HG02763 (cell line): Measurements from ENCODE around the gene NUFIP2.
"Not testable (repeated sequence)": the region's sequence is repeated elsewhere in the genome, so short reads cannot be mapped to it uniquely, and the experiment has no call there.

ENCODE experiments used
- ATAC-seq: cut with Tn5 transposase; IDR thresholded peaks from one replicate; pipeline ENCODE4 v1.9.1; 2021; ENCODE audit warnings: mild to moderate bottlenecking, moderate library complexity; ENCODE audit not compliant: unreplicated experiment

NUFIP2 gene

DNA sequence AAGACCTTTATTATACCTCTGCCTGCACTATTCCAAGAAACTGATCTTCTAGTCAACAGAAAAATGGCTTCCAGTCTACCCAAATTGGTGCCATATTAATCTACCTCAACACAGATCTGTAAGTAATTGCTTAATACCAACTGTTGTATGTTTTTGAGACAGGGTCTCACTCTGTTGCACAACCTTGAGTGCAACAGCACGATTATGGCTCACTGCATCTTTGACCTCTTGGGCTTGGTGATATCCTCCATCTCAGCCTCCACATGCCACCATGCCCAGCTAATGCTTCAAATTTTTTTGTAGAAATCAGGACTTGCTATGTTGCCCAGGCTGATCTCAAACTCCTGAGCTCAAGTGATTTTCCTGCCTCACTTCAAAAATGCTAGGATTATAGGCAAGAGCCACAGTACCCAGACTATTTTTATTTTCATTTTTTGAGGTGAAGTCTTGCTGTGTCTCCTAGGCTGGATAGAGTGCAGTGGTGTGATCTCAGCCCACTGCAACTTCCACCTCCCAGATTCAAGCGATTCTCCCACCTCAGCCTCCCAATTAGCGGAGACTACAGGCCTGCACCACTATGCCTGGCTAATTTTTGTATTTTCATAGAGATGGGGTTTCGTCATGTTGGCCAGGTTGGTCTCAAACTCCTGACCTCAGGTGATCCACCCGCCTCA is 14.4 kb downstream of the NUFIP2 start:
- no peak for ATAC-seq

GRCh38 chr17:29278692-29279091 is 15.3 kb downstream of the NUFIP2 start:
- no peak for ATAC-seq

- ATAC-seq = no peak
These were observed 20.0 kb downstream of the NUFIP2 start for GRCh38 chr17:29273924-29274323.

DNA sequence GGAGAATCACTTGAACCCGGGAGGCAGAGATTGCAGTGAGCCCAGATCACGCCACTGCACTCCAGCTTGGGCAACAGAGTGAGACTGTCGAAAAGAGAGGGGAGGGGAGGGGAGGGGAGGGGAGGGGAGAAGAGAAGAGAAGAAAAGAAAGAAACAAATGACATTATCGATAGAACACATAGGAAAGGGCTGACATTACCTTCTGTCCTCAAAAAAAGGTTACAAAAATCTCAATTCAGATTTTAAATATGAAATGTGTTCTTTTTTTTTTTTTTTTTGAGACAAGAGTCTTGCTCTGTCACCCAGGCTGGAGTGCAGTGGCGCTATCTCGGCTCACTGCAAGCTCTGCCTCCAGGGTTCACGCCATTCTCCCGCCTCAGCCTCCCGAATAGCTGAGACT is 22.0 kb downstream of the NUFIP2 start:
- ATAC-seq = not testable (repeated sequence)

GRCh38 chr17:29263916-29264315 is 30.0 kb downstream of the NUFIP2 start:
- no peak for ATAC-seq

GRCh38 chr17:29257756-29258155 is 36.2 kb downstream of the NUFIP2 start:
- ATAC-seq = no peak

GRCh38 chr17:29256735-29257466 is 37.0 kb downstream of the NUFIP2 start:
- ATAC-seq = no peak

GRCh38 chr17:29255926-29256522 is 37.9 kb downstream of the NUFIP2 start:
- no peak for ATAC-seq

- ATAC-seq = no peak
These were observed 40.9 kb downstream of the NUFIP2 start for GRCh38 chr17:29253037-29253436.

- no peak for ATAC-seq
These were observed 41.7 kb downstream of the NUFIP2 start for GRCh38 chr17:29252101-29252791.

DNA sequence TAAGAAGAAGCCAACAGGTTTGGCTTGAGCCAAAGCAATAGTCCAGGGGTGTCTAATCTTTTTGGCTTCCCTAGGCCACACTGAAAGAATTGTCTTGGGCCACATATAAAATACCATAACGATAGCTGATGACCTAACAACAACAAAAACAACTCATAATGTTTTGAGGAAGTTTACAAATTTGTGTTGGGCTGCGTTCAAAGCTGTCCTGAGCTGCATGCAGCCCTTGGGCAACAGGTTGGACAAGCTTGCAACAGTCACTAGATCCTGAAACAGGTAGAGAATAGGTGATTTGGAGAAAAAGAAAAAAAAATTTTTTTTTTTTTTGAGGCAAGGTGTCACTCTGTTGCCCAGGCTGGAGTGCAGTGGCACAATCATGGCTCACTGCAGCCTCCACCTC is 42.8 kb downstream of the NUFIP2 start:
- no peak for ATAC-seq

DNA sequence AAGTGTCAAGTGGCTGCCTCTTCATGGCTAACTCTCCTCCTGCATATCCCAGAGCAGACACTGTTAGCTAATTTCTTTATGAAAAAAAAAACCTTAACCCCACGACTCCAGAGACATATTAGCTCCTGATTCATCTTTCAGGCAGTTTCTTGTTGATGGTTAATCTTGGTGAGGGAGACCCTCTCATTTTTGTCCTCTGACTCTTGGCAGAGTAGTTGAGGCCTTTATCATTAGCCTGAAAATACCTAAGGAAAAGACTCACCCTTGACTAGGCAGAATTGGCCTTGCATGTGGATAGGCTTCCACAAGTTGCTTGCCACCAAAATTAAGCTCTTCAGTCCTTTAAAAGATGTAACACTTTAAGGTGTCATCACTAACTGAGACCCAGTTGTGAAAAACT is 43.3 kb downstream of the NUFIP2 start:
- ATAC-seq = no peak

DNA sequence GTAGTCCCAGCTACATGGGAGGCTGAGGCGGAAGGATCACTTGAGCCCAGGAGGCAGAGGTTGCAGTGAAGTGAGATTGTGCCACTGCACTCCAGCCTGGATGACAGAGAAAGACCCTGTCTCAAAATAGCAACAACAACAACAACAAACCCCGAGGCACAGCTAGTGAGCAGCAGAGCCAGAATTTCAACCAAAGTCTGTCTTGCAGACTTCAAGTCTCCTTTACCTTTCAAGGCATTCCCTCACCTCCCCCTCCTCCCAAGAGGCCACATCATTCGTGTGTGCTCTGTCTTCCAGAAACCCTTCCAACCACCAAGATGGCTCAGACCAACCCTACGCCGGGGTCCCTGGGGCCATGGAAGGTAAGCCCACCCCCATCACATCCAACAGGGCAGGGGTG is 45.1 kb downstream of the NUFIP2 start:
- ATAC-seq = no peak

DNA sequence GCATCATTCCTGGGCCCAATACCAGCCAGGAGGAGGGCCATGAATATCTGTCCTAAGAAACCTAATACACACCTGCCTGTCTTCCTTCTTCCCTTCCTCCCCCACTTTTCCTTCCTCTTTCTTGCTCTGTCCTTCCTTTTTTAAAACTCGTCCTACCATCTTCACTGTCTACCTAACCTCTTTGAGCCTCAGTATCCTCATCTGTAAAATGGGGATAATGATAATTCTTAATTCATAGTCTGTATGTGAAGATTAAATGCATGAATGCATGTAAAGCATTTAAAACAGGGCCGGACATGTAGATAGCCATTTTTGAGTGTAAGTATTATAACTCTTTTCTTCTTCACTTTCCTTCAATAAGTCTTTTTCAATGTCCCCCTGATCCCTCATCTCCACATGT is 46.7 kb downstream of the NUFIP2 start:
- ATAC-seq = no peak

GRCh38 chr17:29246628-29247027 is 47.3 kb downstream of the NUFIP2 start, which contains the start of gene CRYBA1:
Gene CRYBA1 (plus strand): TSS chr17:29246859. CDS start chr17:29246864, 5 bp downstream.
- no peak for ATAC-seq

DNA sequence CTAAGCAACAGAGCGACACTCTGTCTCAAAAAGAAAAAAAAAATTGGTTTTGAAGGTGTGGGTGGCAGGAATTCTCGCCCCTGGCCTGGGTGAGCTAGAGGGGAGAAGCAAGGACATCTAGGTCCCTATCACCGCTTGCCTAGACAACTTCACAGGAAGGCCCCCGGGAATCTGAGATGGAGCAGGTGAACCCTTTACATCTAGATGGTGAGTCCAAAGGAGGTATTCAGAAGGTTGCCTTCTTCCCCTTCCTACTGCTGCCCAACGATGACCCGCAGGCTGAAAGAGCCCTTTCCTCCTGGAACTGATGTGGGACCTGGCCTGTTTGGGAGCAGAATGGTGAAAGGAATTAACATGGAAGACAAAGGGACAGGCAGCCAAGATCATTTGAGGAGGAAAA is 48.5 kb downstream of the NUFIP2 start:
- no peak for ATAC-seq

- ATAC-seq = no peak
These were observed 50.2 kb downstream of the NUFIP2 start for GRCh38 chr17:29243792-29244191.

- ATAC-seq = no peak
These were observed 51.2 kb downstream of the NUFIP2 start for GRCh38 chr17:29242790-29243189.

GRCh38 chr17:29242051-29242450 is 51.9 kb downstream of the NUFIP2 start:
- ATAC-seq = no peak

GRCh38 chr17:29240968-29241963 is 52.7 kb downstream of the NUFIP2 start:
- ATAC-seq = no peak
